Omental fat pad (tissue), 4 donors: ENCODE results near the gene KIF26B. TPM values are rescaled to one million over a fixed set of nuclear protein-coding genes. Genes with fewer than 3 reads are reported as not detected.
"Not testable (repeated sequence)": the region's sequence is repeated elsewhere in the genome, so short reads cannot be mapped to it uniquely, and the experiment has no call there.

Source experiments
- ATAC-seq: fragments of 150-250 bp; one replicate; pipeline ENCODE4 v1.9.1; 2016; ENCODE audit warnings: mild to moderate bottlenecking, moderate library complexity; ENCODE audit not compliant: low FRiP score
- DNase-seq: peaks from one replicate; pipeline ENCODE4 v3.0.0-alpha.2; 2019; ENCODE audit warnings: low spot score
- total RNA-seq, 4 donors: library from RNA; depleted of rRNA; stranded (reverse); fragments of >200 nt; gene quantifications; one replicate each; pipeline ENCODE4 v1.1.0, GENCODE V29; 2016
- TF ChIP-seq, protein P1 (sequence below), 3 donors: fragments of 450-650 bp; IDR thresholded peaks; one replicate each; pipeline ENCODE4 v1.5.1; 2016 to 2017; ENCODE audit warnings: antibody characterized with exemption in 3 of 3, mild to moderate bottlenecking in 3 of 3, moderate library complexity in 2 of 3

Gene KIF26B
- total RNA-seq, 4 donors from 2014 or later, result 0.13 to 0.96 (median 0.39) TPM

DNA sequence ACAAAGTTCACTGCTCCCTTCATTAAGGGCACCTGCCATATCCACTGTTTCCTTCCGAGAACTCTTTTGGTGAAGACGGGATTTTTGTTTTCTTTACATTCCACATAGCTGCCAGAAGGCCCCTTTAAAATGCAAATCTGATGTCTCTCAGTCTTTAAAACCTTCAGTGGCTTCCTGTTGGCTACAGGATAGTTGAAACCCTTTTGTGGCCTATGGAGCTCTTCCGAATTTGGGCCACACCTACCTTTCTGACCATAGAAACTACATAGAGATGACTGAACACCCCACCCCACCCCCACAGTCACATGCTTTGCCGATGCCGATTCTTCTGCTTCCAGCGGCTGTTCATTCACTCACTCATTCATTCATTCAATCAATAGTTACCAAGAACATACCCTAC is 502.6 kb downstream of the KIF26B start:
- no peak for DNase-seq
- TF ChIP-seq, protein P1, sequence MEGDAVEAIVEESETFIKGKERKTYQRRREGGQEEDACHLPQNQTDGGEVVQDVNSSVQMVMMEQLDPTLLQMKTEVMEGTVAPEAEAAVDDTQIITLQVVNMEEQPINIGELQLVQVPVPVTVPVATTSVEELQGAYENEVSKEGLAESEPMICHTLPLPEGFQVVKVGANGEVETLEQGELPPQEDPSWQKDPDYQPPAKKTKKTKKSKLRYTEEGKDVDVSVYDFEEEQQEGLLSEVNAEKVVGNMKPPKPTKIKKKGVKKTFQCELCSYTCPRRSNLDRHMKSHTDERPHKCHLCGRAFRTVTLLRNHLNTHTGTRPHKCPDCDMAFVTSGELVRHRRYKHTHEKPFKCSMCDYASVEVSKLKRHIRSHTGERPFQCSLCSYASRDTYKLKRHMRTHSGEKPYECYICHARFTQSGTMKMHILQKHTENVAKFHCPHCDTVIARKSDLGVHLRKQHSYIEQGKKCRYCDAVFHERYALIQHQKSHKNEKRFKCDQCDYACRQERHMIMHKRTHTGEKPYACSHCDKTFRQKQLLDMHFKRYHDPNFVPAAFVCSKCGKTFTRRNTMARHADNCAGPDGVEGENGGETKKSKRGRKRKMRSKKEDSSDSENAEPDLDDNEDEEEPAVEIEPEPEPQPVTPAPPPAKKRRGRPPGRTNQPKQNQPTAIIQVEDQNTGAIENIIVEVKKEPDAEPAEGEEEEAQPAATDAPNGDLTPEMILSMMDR (IDR thresholded peaks at IDR 0.05), result no peak
- no peak for ATAC-seq

- ATAC-seq (no peak), DNase-seq (no peak)
- TF ChIP-seq, protein P1 (IDR thresholded peaks at IDR 0.05), result no peak
These were observed 508.6 kb downstream of the KIF26B start for GRCh38 chr1:245663373-245663772.

DNA sequence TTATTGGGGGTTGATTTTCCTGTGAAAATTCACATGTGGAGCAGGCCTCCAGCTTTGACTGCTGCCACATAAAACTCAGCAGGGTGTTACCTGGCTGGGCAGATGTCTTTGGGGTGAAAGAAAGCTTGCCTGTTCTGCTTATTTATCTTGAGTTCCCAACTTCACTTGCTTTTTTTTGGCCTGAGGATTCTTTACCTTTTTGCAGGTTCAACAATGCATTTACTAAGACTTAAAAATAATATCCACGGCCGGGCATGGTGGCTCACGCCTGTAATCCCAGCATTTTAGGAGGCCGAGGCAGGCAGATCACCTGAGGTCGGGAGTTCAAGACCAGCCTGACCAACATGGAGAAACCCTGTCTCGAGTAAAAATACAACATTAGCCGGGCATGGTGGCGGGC is 509.1 kb downstream of the KIF26B start:
- TF ChIP-seq, protein P1 (IDR thresholded peaks at IDR 0.05), result no peak
- ATAC-seq (no peak), DNase-seq (no peak)

DNA sequence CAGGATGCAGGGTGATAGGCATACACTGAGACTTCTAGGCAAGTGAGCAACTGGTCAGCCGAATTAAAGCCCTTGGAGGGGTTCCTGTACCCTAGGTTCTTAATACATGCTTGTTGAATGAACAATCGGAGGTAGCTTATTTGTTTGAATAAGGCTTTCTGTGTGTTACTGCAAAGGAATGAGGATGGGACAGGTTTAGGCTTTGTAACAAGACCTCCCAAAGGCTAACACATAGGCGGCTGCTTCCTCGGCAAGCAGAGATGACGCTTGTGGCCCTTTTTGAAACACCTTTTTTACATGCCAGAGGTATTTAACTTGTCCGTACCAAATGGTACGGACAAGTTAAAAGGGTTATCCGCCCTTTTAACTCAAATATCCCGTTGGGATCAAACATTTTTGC is 511.6 kb downstream of the KIF26B start:
- TF ChIP-seq, protein P1 (IDR thresholded peaks at IDR 0.05), result no peak
- DNase-seq (no peak), ATAC-seq (no peak)

DNA sequence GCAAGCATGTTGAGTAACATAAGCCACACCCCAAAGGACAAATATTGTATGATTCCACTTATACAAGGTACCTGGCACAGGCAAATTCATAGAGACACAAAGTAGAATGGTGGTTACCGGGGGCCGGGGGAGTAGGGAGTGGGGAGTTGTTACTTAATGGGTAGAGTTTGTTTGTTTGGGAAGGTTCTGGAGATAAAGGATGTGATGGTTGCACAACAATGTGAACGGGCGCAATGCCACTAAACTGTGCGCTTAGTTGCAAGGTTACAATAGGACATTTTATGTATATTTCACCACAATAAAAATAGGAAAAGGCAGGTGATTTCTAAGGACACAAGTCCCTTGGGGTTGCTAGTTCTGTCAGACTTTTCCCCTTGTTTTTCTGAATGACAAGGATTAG is 516.6 kb downstream of the KIF26B start:
- DNase-seq (no peak), ATAC-seq (no peak)
- TF ChIP-seq, protein P1 (IDR thresholded peaks at IDR 0.05), result no peak

DNA sequence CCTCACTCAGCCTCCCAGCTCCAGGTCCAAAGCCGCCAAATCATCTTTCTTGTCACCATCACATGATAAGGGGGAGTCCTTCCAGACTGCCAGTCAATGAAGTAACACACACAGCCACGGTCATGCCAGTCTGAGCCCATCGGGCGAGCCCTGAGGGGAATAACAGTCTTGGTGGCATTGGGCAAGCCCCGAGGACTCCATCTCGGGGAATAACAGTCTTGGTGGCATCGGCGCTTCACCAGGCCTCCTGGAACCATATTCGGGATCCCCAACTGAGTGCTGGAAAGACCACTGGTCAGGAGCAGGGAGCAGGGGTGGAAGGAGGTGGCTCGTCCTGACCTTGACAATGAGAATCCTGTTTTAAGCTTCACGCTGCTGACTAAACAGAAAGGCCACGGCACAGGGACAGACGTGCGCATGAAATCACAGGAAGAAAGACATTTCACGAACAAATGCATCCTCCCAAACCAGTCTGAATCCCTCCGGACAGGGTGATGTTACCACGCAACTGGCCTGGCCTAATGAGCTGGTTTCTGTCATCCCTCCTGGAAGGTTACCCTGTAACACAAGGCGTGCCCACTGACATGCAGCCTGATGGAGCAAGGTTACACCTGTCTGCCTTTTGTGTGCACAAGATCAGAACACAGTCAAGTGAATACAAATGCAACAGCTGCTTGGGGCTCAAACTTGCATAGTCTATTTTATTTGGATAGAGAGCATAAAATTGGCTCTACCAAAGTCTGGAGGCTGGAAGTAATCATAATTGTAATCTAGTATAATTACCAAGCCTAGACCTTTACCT is 517.4 kb downstream of the KIF26B start:
- TF ChIP-seq, protein P1 (IDR thresholded peaks at IDR 0.05), result no peak
- no peak for ATAC-seq
- DNase-seq, result no peak

GRCh38 chr1:245672836-245673656 is 518.3 kb downstream of the KIF26B start:
- DNase-seq, ATAC-seq: not testable (repeated sequence)
